Measurements from ENCODE around the gene HDAC1. TPM values are rescaled to one million over a fixed set of nuclear protein-coding genes. Genes with fewer than 3 reads are reported as not detected.

Gene HDAC1
- total and polyA plus RNA-seq, 10 of the 15 experiments (the other 5 are each of a cell fraction or from before 2014, with no cell fraction given), result 147 to 331 (median 168) TPM

- TF ChIP-seq BCLAF1 (IDR thresholded peaks at IDR 0.05) (no peak), ZZZ3 (IDR thresholded peaks at IDR 0.05; ENCODE audit: control insufficient read depth, insufficient read length, low read depth) (no peak), TCF12 (IDR thresholded peaks at IDR 0.05; ENCODE audit: low read depth, low read length) (no peak), BMI1 (IDR thresholded peaks at IDR 0.05; ENCODE audit: borderline replicate concordance) (no peak), MYB (IDR thresholded peaks at IDR 0.05; ENCODE audit: borderline replicate concordance, low read depth, low read length) (no peak), NR2C1 (IDR thresholded peaks at IDR 0.05) (no peak), STAT1 (conservative IDR thresholded peaks at IDR 0.05) (no peak), WRNIP1 (IDR thresholded peaks at IDR 0.05; ENCODE audit: borderline replicate concordance, low read depth, low read length) (no peak), RAD21 (IDR thresholded peaks at IDR 0.05; ENCODE audit: insufficient read depth, low read depth, low read length) (no peak), RFX5 (IDR thresholded peaks at IDR 0.05; ENCODE audit: low read depth, low read length) (no peak), NFXL1 (IDR thresholded peaks at IDR 0.05; ENCODE audit: borderline replicate concordance) (no peak), GATAD2B (conservative IDR thresholded peaks at IDR 0.05; ENCODE audit: low read depth) (no peak; the same call in 1 of the 2 replicates), BCL11A (IDR thresholded peaks at IDR 0.05; ENCODE audit: low read depth, low read length) (no peak), REST (IDR thresholded peaks at IDR 0.05; ENCODE audit: low read depth, low read length) (no peak), SIN3A (IDR thresholded peaks at IDR 0.05; ENCODE audit: low read depth, low read length) (no peak), CTCF (IDR thresholded peaks at IDR 0.05 in 2 of 3, conservative IDR thresholded peaks at IDR 0.05 in 1 of 3; ENCODE audit: control insufficient read depth in 2 of 3, extremely low read depth in 1 of 3, insufficient read depth in 1 of 3, low read depth in 3 of 3, low read length in 3 of 3) (peak; percentile 28 to 66 (median 37); a peak in 5 of 6 replicates), PKNOX1 (IDR thresholded peaks at IDR 0.05) (no peak), KDM1A (IDR thresholded peaks at IDR 0.05; ENCODE audit: borderline replicate concordance) (no peak), MXI1 (IDR thresholded peaks at IDR 0.05; ENCODE audit: low read depth, low read length) (no peak), CHD1 (IDR thresholded peaks at IDR 0.05; ENCODE audit: low read depth, low read length) (no peak), ATF7 (IDR thresholded peaks at IDR 0.05; ENCODE audit: low read depth) (no peak), PML (IDR thresholded peaks at IDR 0.05; ENCODE audit: low read length) (no peak), CHD2 (IDR thresholded peaks at IDR 0.05; ENCODE audit: borderline replicate concordance, low read depth, low read length) (no peak)
These were observed 59.0 kb downstream of the HDAC1 start (continued) for GRCh38 chr1:32350785-32351398.

Data from GM12878 (cell line).